SK-N-SH (cell line): ENCODE results near the gene FGF8. TPM values are rescaled to one million over a fixed set of nuclear protein-coding genes. Genes with fewer than 3 reads are reported as not detected.

Source experiments
- CTCF ChIA-PET: fragments of 300-600, 350-600 bp; formaldehyde crosslinking; extraction: SDS; loops from one replicate; lab custom pipeline; 2021; lab: Yijun Ruan, JAX
- POLR2A ChIA-PET: fragments of 350-600 bp; sonication (Branson Sonifier 250); formaldehyde crosslinking; extraction: SDS; loops from one replicate; lab custom pipeline; 2020; ENCODE audit warnings: antibody characterized with exemption, inconsistent platforms; lab: Yijun Ruan, JAX
- DNase-seq: peaks from one replicate; pipeline ENCODE4 v3.0.0; 2012
- H2AFZ ChIP-seq: fragments of 200-600 bp; sonication (generic); 2 replicates; pipeline ENCODE4 v1.8.1; 2016; ENCODE audit warnings: antibody characterized with exemption, mild to moderate bottlenecking, low read depth
- H3F3A ChIP-seq: fragments of 200-600 bp; sonication (generic); replicated peaks from 2 replicates; pipeline ENCODE3; 2016; ENCODE audit warnings: antibody characterized with exemption, mild to moderate bottlenecking; ENCODE audit not compliant: insufficient read depth
- H3K27ac ChIP-seq, 2 experiments: fragments of 200-500 bp in 1 of 2; fragments of 200-600 bp in 1 of 2; sonication (Bioruptor generic) in 1 of 2; sonication (generic), shearing (Covaris generic) in 1 of 2; 2 replicates each; pipeline versions ENCODE4 v1.5.1 to v1.6.1; 2014 to 2016; ENCODE audit warnings: low read depth in 2 of 2, inconsistent platforms in 1 of 2, low read length in 1 of 2, mild to moderate bottlenecking in 1 of 2, mixed read lengths in 1 of 2
- H3K27me3 ChIP-seq: fragments of 200-600 bp; sonication (generic), shearing (Covaris generic); 2 replicates; pipeline ENCODE4 v1.6.1; 2016; ENCODE audit warnings: mixed run types; ENCODE audit not compliant: insufficient read depth
- H3K36me3 ChIP-seq, 2 experiments: fragments of 200-500 bp in 1 of 2; fragments of 200-600 bp in 1 of 2; sonication (Bioruptor generic) in 1 of 2; sonication (generic) in 1 of 2; replicated peaks in 1 of 2; 2 replicates each; pipeline versions ENCODE3 to v1.5.1; 2014 to 2016; ENCODE audit warnings: low read length in 1 of 2, mild to moderate bottlenecking in 1 of 2; ENCODE audit not compliant: insufficient read depth in 2 of 2, control insufficient read depth in 1 of 2
- H3K4me1 ChIP-seq, 2 experiments: fragments of 200-500 bp in 1 of 2; fragments of 200-600 bp in 1 of 2; sonication (Bioruptor generic) in 1 of 2; sonication (generic), shearing (Covaris generic) in 1 of 2; 2 replicates each; pipeline versions ENCODE4 v1.5.1 to v1.6.1; 2014 to 2016; ENCODE audit warnings: low read depth in 1 of 2, low read length in 1 of 2, mixed run types in 1 of 2; ENCODE audit not compliant: insufficient read depth in 2 of 2, control insufficient read depth in 1 of 2
- H3K4me2 ChIP-seq: fragments of 200-600 bp; sonication (generic), shearing (Covaris generic); 2 replicates; pipeline ENCODE4 v1.6.1; 2017; ENCODE audit warnings: mixed run types
- H3K4me3 ChIP-seq, 2 experiments: fragments of 200-500 bp in 1 of 2; fragments of 200-600 bp in 1 of 2; sonication (Bioruptor generic) in 1 of 2; sonication (generic), shearing (Covaris generic) in 1 of 2; 2 replicates each; pipeline versions ENCODE4 v1.5.1 to v1.8.1; 2014 to 2016; ENCODE audit warnings: low read depth in 2 of 2, inconsistent platforms in 1 of 2, low read length in 1 of 2, mild to moderate bottlenecking in 1 of 2, mixed read lengths in 1 of 2, moderate library complexity in 1 of 2
- H3K79me2 ChIP-seq: fragments of 200-600 bp; sonication (generic); 2 replicates; pipeline ENCODE4 v1.8.1; 2017; ENCODE audit warnings: mild to moderate bottlenecking; ENCODE audit not compliant: insufficient read depth
- H3K9ac ChIP-seq: fragments of 200-600 bp; sonication (generic); 2 replicates; pipeline ENCODE4 v1.6.1; 2017; ENCODE audit warnings: mixed run types
- H3K9me2 ChIP-seq: fragments of 200-600 bp; sonication (generic); 2 replicates; pipeline ENCODE4 v1.6.1; 2017; ENCODE audit warnings: mixed run types
- H3K9me3 ChIP-seq: fragments of 200-600 bp; sonication (generic); 2 replicates; pipeline ENCODE4 v1.6.1; 2017; ENCODE audit warnings: mixed run types, mild to moderate bottlenecking, moderate library complexity
- H4K20me1 ChIP-seq: fragments of 200-600 bp; sonication (generic); 2 replicates; pipeline ENCODE4 v1.6.1; 2017; ENCODE audit warnings: mild to moderate bottlenecking, mixed run types; ENCODE audit not compliant: insufficient read depth
- EP300 ChIP-seq, 2 experiments: IDR thresholded peaks; 2 replicates each; pipeline versions ENCODE4 v1.4.0 to v1.6.1; 2012; ENCODE audit warnings: borderline replicate concordance in 1 of 2, low read depth in 1 of 2, low read length in 1 of 2
- FOSL2 ChIP-seq: IDR thresholded peaks from 2 replicates; pipeline ENCODE4 v1.4.0; 2012; ENCODE audit warnings: low read depth, mild to moderate bottlenecking, moderate library complexity, borderline replicate concordance
- GATA2 ChIP-seq: sonication (generic); formaldehyde crosslinking; IDR thresholded peaks from 2 replicates; pipeline ENCODE4 v1.5.0; 2020; ENCODE audit warnings: mild to moderate bottlenecking, missing genetic modification reagents
- MEF2A ChIP-seq: IDR thresholded peaks from 2 replicates; pipeline ENCODE4 v1.4.0; 2012; ENCODE audit warnings: low read depth, borderline replicate concordance
- NRF1 ChIP-seq: IDR thresholded peaks from 2 replicates; pipeline ENCODE4 v1.6.1; 2012; ENCODE audit warnings: low read depth, mild to moderate bottlenecking, low read length
- RFX5 ChIP-seq: IDR thresholded peaks from 2 replicates; pipeline ENCODE4 v1.6.1; 2012; ENCODE audit warnings: mild to moderate bottlenecking, improper control_type of control experiment, low read length
- SIN3A ChIP-seq: IDR thresholded peaks from 2 replicates; pipeline ENCODE4 v1.6.1; 2012; ENCODE audit warnings: low read depth, mild to moderate bottlenecking, low read length, moderate library complexity, borderline replicate concordance
- TAF1 ChIP-seq: IDR thresholded peaks from 2 replicates; pipeline ENCODE4 v1.6.1; 2012; ENCODE audit warnings: low read depth, mild to moderate bottlenecking, low read length, moderate library complexity, borderline replicate concordance
- TEAD4 ChIP-seq: IDR thresholded peaks from 2 replicates; pipeline ENCODE4 v1.4.0; 2012; ENCODE audit warnings: mild to moderate bottlenecking, borderline replicate concordance; ENCODE audit not compliant: insufficient read depth
- YY1 ChIP-seq: IDR thresholded peaks from 2 replicates; pipeline ENCODE4 v1.4.0; 2012; ENCODE audit warnings: low read depth, mild to moderate bottlenecking
- WGBS: methylation state at CpG from one replicate; pipeline ENCODE4 v1.1.6; 2017; ENCODE audit warnings: low lambda C conversion rate; 5-methylcytosine and 5-hydroxymethylcytosine counted together
- polyA plus RNA-seq, 3 experiments: library from polyadenylated mRNA; depleted of rRNA; stranded (reverse); fragments of >200 nt; gene quantifications; 2 replicates each; pipeline ENCODE4 v1.2.3, GENCODE V29; 2012
- TF ChIP-seq, protein P1 (sequence below): fragments of 150-350 bp; IDR thresholded peaks from 2 replicates; pipeline ENCODE4 v1.6.1; 2017; ENCODE audit warnings: antibody characterized with exemption, low read length, low read depth, borderline replicate concordance
- TF ChIP-seq, protein P2 (sequence below): IDR thresholded peaks from 2 replicates; pipeline ENCODE4 v1.4.0; 2012; ENCODE audit warnings: low read depth, borderline replicate concordance
- TF ChIP-seq, protein P3 (sequence below): IDR thresholded peaks from 2 replicates; pipeline ENCODE4 v1.4.0; 2012; ENCODE audit warnings: low read depth, borderline replicate concordance
- TF ChIP-seq, protein P4 (sequence below): fragments of 150-350 bp; IDR thresholded peaks from 2 replicates; pipeline ENCODE4 v1.6.1; 2016; ENCODE audit warnings: mild to moderate bottlenecking, low read depth, low read length
- TF ChIP-seq, protein P5 (sequence below): IDR thresholded peaks from 2 replicates; pipeline ENCODE4 v1.4.0; 2012; ENCODE audit warnings: low read depth

Gene FGF8
- polyA plus RNA-seq, 1 of the 3 experiments (the other 2 are of a cell fraction) = not detected

DNA sequence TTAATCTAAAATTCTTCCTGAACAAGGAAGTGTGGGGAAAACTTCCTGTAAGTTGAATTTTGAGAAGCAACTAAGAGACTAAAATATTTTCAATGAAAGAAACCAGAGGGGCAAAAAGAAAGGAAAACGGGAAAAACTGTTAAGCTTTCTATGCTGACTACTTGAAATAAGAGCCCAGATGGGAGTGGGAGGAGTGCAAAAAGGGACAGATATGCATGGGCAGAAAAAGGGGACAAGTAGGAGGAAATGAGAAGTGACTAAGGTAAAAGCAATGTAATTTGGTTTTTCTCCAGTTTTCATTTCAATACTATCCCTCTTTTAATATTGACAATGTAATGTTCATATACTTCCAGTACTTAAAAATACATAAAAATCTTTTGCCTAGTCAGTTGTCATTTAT lies 31.2 kb upstream of the FGF8 start:
- Histone ChIP-seq H3K27ac (no peak overlapping the region; a peak in 1 of 4 replicates), H3K4me1 (no peaks in the 10 kb centered on the region), H3K9ac (no peak overlapping the region), H2AFZ (no peak overlapping the region), H3K9me3 (no peaks in the 10 kb centered on the region), H4K20me1 (peaks cover 95% of the 10 kb centered on the region), H3F3A (peaks cover 34% of the 10 kb centered on the region), H3K4me3 (no peak overlapping the region), H3K36me3 (peaks cover 66 to 94% of the 10 kb centered on the region in 2 experiments), H3K79me2 (peaks cover 100% of the 10 kb centered on the region), H3K9me2 (no peaks in the 10 kb centered on the region), H3K27me3 (no peaks in the 10 kb centered on the region), H3K4me2 (no peak overlapping the region)
- TF ChIP-seq GATA2 (no peak), SIN3A (no peak), EP300 (IDR thresholded peaks at IDR 0.05; ENCODE audit: borderline replicate concordance in 1 of 2, low read depth in 1 of 2, low read length in 1 of 2) (no peak), TEAD4 (no peak), YY1 (no peak), MEF2A (no peak), TAF1 (no peak), RFX5 (no peak), NRF1 (no peak), FOSL2 (no peak)
- TF ChIP-seq, protein P1, sequence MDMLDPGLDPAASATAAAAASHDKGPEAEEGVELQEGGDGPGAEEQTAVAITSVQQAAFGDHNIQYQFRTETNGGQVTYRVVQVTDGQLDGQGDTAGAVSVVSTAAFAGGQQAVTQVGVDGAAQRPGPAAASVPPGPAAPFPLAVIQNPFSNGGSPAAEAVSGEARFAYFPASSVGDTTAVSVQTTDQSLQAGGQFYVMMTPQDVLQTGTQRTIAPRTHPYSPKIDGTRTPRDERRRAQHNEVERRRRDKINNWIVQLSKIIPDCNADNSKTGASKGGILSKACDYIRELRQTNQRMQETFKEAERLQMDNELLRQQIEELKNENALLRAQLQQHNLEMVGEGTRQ = no peak
- TF ChIP-seq, protein P2, sequence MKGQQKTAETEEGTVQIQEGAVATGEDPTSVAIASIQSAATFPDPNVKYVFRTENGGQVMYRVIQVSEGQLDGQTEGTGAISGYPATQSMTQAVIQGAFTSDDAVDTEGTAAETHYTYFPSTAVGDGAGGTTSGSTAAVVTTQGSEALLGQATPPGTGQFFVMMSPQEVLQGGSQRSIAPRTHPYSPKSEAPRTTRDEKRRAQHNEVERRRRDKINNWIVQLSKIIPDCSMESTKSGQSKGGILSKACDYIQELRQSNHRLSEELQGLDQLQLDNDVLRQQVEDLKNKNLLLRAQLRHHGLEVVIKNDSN = no peak
- TF ChIP-seq, protein P3, sequence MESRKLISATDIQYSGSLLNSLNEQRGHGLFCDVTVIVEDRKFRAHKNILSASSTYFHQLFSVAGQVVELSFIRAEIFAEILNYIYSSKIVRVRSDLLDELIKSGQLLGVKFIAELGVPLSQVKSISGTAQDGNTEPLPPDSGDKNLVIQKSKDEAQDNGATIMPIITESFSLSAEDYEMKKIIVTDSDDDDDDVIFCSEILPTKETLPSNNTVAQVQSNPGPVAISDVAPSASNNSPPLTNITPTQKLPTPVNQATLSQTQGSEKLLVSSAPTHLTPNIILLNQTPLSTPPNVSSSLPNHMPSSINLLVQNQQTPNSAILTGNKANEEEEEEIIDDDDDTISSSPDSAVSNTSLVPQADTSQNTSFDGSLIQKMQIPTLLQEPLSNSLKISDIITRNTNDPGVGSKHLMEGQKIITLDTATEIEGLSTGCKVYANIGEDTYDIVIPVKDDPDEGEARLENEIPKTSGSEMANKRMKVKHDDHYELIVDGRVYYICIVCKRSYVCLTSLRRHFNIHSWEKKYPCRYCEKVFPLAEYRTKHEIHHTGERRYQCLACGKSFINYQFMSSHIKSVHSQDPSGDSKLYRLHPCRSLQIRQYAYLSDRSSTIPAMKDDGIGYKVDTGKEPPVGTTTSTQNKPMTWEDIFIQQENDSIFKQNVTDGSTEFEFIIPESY = no peak
- TF ChIP-seq, protein P4, sequence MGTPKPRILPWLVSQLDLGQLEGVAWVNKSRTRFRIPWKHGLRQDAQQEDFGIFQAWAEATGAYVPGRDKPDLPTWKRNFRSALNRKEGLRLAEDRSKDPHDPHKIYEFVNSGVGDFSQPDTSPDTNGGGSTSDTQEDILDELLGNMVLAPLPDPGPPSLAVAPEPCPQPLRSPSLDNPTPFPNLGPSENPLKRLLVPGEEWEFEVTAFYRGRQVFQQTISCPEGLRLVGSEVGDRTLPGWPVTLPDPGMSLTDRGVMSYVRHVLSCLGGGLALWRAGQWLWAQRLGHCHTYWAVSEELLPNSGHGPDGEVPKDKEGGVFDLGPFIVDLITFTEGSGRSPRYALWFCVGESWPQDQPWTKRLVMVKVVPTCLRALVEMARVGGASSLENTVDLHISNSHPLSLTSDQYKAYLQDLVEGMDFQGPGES = no peak
- TF ChIP-seq, protein P5, sequence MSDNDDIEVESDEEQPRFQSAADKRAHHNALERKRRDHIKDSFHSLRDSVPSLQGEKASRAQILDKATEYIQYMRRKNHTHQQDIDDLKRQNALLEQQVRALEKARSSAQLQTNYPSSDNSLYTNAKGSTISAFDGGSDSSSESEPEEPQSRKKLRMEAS = no peak
- ChIA-PET POLR2A (no interaction called here), CTCF (interaction anchor here (0.9 to 1.1 kb wide), 2 partner anchors 22 to 36 kb away, joined by 3 to 4 read pairs; no protein-coding TSS in a partner anchor)
- no peak for DNase-seq
- 88% methylated on average over 1 of the region's 1 CpG for WGBS
